OCI-M2 (cell line): ENCODE measurements around the gene SH3RF2.
"Not testable (repeated sequence)": the region's sequence is repeated elsewhere in the genome, so short reads cannot be mapped to it uniquely, and the experiment has no call there.

Experiments used
- DNase-seq: peaks from one replicate; lab custom pipeline; 2025; ENCODE audit not compliant: unreplicated experiment; lab: John Stamatoyannopoulos, UW

The SH3RF2 gene

DNA sequence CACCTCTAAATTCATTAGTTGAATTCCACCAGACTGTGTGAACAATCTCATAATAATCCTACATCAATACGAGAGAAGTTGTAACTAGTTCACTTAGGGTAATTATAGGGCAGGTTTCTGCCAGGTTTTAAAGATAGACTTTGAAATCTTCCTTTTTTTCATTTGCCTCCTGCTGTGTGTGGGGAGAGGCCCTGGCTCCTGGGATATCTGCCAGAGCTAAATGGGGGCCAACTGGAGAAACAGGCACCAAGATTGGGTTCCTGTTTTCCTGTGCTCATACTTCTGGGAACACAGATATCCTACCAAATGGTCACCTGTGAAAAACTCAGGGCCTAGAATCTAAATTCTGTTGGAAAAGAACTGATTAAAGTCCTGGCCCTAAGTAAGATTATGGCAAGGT is 42.3 kb downstream of the SH3RF2 start:
- no peak for DNase-seq

DNA sequence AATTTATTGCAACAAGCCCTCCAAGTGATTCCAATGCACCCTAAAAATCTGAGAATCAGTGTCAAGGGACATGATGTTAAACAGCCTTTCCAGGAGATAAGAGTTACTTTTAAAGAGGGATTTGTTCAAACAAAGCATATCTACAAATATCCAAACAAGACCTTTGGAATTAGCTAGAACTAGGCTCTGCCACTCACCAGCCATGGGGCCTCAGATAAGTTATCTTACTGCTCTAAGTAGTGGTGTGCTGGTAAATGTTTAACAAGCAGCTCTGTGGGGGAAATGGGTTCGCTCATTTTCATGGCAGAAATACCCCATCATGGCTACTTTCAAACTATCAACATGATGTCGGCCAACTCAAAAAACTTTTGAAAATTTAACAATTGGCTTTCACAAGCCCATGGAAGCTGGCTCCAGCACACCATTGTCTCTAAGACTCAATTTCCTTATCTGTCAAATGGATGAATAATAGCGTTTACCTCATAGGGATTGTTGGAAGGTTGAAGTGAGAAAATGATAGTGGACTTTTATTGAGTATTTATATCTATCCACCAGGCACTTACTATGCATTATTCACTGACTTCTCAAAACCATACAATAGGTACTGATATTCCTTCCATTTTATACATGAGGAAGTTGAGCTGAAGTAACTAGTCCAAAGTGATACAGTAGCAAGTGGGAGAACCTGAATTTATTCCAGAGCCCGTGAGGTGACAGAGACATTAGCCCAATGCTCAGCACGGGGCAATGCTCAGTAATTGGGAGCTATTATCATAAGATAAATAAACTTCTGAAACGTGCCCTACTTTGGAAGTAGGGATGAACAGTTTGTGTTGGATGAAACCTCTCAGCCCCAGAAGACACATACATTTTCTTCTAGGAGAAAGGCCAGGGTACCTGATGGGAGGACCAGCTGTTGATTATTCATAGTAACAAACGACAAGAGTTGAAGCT is 43.2 kb downstream of the SH3RF2 start:
- no peak for DNase-seq

DNA sequence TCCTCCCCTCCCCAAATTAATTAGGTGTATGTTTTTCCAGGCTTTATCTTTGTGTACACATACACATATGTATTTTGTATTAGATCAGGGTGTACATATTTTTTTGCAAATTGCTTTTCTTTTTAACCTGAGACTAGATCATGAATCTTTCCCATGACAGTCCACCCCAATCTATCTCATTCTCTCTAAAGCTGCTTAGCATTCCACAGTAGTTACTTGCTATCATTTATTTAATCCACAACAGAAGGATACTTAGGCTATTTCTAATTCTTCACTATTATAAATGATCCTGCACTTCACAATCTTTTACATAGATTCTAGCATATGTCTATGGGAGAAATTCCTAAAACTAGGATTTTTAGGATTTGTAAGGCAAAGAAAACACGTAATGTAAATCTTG is 43.9 kb downstream of the SH3RF2 start:
- no peak for DNase-seq

DNA sequence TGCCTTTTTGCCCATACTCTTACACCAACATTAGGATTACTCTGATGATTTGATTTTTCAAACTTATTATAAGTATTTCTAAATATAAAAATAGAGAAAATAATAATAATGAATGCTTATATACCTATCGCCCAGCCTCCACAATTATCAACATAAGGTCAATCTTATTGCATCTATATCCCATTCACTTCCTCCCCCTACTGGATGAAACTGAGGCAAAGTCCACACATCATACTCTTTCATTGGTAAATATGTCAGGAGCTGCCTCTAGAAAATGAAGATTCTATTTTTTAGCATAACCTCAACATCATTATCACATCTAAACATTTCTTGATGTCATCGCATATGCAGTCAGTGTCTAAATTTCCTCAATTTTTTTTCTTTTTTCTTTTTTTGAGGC is 44.3 kb downstream of the SH3RF2 start:
- no peak for DNase-seq

- DNase-seq, result no peak
Observed at GRCh38 chr5:145981589-145982571, 45.5 kb downstream of the SH3RF2 start.

DNA sequence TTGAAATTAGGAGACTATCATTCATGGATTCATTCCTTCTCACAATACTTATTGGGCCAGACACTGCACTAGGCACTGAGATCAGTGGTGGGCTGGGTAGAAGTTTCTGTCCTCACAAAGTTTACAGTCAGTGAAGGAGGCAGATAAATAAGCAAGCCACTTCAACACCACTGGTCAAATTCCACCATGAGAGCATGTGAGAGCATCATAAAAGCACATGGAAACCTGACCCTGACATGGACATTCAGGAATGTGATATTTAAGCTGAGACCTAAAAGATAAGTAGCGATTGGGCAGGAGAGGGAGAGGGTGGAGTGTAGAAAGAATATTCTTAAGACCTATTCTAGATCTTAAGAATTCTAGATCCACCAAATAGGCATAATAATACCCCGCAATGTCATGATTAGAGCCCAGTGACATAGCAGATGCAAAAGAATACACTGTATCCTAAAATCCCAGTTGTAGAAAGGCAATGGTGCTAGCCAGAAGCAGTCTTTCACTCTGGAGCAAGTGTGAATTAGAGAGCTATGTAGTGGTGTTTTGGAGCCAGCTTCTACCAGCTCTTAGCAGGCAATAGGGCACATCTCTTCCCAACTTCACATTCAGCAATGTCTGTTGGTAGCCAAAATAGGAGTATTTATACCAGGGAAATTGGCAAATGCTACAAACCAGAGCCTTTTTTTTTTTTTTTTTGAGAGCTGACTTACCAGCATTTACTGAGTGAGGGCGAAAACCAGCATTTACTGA is 46.4 kb downstream of the SH3RF2 start:
- no peak for DNase-seq

DNA sequence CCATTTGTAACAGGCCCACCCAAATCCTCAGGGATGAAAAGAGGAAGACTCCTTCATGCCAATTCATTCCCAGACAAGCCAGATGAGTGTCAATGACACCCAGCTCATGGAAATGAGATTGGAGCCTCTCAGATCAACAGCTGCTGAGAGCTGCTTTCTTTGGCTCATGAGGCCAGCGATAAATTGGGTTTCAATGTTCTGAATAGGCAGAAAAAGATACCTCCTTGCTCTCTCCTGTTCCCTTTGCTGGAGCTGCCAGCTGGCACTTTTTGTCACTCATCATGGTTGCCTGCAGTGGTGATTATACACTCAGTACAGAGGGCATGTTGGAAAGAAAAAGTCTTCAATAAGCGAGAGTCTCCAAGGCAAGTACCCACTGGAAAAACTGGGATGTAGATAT is 47.1 kb downstream of the SH3RF2 start:
- DNase-seq, result no peak

DNA sequence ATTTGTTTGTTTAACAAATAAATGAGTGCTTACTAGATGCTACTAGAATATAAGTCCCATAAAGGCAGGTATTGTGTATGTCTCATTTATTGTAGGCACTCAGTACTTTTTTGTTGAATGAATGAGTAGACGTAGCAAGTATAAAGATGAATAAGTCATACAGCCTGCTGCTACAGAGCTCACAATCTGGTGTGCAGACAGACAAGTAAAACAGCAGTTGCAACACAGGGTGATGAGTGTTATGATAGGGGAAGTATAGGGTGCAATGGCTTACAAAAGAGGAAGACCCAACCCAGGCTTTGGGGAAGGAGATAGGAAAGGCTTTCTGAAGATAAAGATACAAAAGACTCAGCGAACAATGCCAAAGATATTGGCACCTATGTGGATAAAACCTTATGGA is 47.7 kb downstream of the SH3RF2 start:
- DNase-seq, result no peak

DNA sequence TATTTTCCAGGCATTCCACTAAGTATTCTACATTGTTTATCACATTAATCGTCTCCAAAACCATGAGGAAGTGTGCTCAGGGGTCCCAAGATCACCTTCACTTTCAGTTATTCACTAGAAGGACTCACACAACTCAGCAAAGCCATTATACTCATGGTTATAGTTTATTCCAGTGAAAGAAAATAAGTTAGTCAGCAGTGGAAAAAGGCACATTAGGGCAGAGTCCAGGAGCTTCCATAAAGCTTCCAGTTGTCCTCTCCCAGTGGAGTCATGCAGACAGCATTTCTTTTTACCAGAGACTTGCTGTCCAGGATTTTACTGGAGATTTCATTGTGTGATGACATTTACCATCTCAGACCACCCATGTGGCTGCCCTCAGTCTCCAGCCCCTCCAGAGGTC is 51.5 kb downstream of the SH3RF2 start:
- no peak for DNase-seq

- DNase-seq, result no peak
Observed at GRCh38 chr5:145988993-145989392, 52.6 kb downstream of the SH3RF2 start.

DNA sequence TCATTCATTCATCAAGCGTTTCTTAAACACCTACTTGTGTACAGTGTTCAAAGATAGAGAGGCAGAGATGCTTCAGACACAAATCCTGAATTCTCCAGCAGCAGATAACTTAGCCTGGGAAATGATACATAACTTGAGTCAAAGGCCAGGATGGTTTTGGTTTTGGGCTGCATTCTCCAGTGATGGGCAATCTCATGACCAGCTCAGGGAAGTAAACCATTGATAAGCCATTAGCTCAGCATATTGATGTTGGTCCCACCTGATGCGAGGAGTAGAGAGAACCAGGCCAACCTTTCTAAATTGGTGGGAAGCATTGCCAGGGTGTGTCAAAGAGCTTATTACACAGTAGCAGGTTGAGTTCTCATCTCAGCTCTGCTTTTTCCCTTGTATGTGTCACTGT is 53.0 kb downstream of the SH3RF2 start:
- no peak for DNase-seq

DNA sequence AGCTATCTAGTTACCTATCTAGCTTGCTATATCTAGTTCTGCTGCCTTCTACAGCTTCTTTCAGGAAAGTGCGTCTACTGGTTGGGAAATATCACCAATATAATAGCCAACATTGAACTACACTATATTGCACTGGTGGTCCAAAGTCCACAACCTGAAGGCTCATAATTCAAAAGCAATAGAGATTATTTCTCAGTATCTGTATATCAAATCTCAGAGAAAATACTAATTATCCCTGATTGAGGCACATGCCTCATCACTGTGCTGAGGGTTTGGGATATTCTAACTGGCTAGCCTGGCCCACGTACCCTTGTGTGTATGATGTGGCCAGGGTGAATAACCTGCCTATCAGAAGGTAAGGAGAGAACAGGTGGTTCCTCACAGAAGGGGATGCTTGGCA is 53.8 kb downstream of the SH3RF2 start:
- no peak for DNase-seq

DNA sequence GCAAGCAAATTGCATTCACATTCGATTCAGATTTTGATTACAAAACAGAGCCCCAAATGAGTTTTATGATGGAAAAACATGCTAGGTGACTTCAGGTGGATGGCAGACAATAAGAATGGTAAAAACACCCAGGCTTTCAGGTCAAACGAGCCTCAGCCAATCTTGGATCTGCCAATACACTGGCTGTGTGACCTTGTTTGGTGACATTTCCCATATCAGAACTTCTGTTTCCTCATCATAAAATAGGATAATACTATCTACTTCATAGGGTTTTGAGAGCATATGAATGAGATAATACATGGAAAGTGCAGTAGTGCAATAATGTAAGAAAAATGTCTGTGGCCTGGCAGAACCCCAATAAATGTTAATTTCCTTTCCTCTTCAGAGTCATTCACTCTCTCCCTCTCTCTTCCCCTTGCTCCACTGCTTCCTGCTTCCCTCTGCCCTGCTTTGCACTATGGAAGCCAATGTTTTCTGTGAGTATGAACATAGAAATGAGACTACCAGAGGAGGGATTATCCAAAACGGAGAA is 54.7 kb downstream of the SH3RF2 start:
- no peak for DNase-seq

- not testable (repeated sequence) for DNase-seq
Observed at GRCh38 chr5:145993538-145993937, 57.2 kb downstream of the SH3RF2 start.

GRCh38 chr5:145996135-145996534 is 59.8 kb downstream of the SH3RF2 start:
- no peak for DNase-seq

GRCh38 chr5:145999208-145999607 is 62.8 kb downstream of the SH3RF2 start:
- no peak for DNase-seq

DNA sequence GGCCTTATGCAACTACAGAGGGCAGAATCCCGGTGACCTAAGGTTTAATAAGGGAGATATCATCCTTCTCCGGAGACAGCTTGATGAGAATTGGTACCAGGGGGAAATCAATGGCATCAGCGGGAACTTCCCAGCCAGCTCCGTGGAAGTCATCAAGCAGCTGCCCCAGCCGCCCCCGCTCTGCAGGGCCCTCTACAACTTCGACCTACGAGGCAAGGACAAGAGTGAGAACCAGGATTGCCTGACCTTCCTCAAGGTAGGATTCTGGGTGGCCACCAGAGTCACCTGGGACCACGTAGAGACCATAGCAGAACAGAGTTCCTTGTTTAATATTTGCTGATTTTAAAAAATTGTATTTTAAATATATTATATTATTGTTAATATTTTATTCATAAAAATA is 63.7 kb downstream of the SH3RF2 start:
- DNase-seq, result no peak

- no peak for DNase-seq
Observed at GRCh38 chr5:146001544-146002190, 65.3 kb downstream of the SH3RF2 start.

- no peak for DNase-seq
Observed at GRCh38 chr5:146002491-146002890, 66.1 kb downstream of the SH3RF2 start.

- no peak for DNase-seq
Observed at GRCh38 chr5:146003852-146004251, 67.5 kb downstream of the SH3RF2 start.
